HG03521 (cell line): Measurements from ENCODE around the gene TMEM134.
"Not testable (repeated sequence)": the region's sequence is repeated elsewhere in the genome, so short reads cannot be mapped to it uniquely, and the experiment has no call there.

ENCODE experiments used
- ATAC-seq: cut with Tn5 transposase; IDR thresholded peaks from one replicate; pipeline ENCODE4 v1.9.1; 2021; ENCODE audit warnings: mild to moderate bottlenecking, moderate library complexity; ENCODE audit not compliant: unreplicated experiment

TMEM134 gene

DNA sequence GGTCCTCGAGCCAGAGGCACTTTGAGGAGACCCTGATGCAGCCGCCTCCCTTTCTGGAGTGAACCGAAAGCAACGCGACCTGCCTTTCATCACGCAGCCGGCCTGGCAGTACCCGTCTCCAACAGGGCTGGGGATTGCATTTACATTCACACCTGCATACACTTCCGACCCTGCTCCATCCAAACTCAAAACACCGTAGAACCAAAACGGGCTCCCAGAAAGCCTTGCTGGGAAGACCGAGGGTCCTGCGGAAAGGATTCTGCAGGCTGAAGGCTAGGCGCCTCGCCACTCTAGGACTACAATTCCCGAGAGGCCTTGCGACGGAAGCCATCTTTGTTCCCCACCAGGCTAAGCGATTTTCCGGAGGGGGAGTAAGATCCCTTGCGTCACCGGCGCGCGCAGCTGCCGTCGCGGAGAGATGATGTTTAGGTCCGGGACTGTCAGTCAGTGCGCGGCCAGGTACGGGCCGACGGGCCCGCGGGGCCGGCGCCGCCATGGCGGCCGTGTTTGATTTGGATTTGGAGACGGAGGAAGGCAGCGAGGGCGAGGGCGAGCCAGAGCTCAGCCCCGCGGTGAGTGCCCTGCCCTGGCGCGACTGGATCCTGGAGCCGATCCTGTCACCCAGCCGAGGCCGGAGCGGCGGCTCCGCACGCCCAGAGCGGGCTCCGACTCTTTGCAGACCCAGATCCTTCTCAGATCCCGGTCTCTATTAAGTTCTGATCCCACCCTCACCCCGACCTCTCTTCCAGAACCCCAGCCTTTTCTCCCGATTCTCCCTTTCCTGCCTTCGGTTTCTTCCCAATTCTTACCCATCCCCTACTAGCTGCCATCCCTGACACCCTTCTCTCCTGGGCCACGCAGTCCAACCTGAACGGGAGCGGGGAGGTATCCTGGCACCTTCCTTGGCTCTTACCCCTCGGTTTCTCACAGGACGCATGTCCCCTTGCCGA lies 40.7 kb downstream of the TMEM134 start, which contains the start of gene RPS6KB2:
Gene RPS6KB2, plus strand, starts transcription at position 443 of the 950 bp plus-strand sequence. Its CDS starts 52 bp downstream, at position 495.
- ATAC-seq, result peak; percentile 78

DNA sequence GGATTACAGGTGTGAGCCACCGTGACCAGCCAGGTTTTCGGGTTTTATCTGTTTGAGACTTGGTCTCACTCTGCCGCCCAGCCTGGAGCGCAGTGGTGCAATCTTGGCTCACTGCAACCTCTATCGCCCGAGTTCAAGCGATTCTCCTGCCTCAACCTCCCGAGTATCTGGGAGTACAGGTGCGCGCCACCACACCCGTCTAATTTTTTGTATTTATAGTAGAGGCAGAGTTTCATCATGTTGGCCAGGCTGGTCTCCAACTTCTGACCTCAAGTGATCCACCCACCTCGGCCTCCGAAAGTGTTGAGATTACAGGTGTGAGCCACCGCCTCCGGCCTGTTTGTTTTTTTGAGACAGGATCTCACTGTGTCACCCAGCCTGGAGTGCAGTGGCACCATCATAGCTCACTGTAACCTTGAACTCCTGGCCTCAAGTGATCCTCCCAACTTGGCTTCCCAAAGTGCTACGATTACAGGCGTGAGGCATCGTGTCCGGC lies 41.6 kb downstream of the TMEM134 start:
- ATAC-seq, result not testable (repeated sequence)

GRCh38 chr11:67423891-67424613 lies 45.0 kb downstream of the TMEM134 start:
- ATAC-seq, result no peak

- ATAC-seq, result no peak
Observed at GRCh38 chr11:67423466-67423865, 45.6 kb downstream of the TMEM134 start.

DNA sequence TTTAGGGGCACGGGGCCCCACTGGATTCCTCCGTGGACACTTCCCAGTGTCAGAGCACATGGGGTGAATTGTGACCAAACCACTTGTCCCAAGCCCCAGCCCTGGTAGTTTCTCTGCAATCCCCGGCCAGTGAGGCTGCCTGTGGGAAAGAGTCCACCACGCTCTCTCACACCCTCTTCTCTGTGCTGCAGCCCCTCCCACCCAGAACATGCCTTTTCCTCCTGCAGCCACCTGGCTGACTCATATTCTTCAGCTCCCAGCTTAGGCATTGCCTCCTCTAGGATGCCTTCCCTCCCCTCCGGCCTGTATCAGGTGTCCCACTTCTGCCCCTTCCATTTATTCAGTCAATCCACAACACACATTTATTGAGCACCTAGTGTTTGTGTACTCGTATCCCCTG lies 46.2 kb downstream of the TMEM134 start:
- ATAC-seq, result no peak

DNA sequence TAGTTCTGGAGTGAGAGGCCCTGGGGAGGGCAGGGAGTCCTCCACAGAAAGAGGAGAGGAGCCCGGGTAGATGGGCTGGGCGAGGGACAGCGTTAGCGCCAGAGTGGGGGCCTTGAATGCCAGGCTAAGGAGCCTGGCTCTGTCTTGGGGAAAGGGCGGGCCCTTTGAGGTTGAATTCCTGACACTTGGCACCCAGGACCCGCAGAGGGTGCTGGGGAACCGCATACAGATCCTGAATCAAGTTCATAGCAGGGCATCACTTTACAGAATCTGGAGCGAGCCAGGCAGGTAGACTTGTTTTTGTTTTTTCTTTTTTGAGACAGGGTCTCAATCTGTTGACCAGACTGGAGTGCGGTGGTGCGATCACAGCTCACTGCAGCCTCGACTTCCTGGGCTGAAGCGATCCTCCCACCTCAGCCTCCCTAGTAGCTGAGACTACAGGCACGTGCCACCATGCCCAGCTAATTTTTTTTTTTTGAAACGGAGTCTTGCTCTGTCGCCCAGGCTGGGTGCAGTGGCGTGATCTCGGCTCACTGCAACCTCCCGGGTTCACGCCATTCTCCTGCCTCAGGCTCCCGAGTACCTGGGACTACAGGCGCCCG lies 47.5 kb downstream of the TMEM134 start:
- no peak for ATAC-seq

GRCh38 chr11:67420646-67421429 lies 48.2 kb downstream of the TMEM134 start:
- peak; percentile 84 for ATAC-seq

DNA sequence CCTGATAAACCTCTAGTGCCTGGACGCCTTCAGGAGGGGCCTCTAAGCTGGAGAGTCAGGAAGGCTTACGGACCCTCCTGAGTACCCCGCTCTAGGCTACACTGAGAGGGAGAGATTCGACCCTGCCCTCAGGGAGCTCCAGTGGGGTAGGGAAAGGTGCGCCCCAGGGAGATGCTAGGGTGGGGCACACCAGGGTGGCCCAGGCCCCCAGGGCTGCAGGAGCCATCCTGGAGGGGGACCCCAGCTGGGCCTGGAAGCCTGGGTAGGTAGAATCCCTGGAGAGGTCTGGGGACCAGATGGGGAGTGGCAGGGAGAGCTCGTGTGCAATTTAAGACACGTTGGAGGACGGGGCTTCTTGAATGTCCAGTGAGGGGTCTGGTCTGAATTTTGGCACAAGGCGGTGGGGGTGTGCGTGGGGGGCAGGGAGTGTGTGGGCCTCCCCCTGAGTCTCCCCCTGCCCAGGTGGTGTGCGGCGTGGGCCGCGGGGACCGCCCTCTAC lies 48.9 kb downstream of the TMEM134 start:
- ATAC-seq, result no peak

DNA sequence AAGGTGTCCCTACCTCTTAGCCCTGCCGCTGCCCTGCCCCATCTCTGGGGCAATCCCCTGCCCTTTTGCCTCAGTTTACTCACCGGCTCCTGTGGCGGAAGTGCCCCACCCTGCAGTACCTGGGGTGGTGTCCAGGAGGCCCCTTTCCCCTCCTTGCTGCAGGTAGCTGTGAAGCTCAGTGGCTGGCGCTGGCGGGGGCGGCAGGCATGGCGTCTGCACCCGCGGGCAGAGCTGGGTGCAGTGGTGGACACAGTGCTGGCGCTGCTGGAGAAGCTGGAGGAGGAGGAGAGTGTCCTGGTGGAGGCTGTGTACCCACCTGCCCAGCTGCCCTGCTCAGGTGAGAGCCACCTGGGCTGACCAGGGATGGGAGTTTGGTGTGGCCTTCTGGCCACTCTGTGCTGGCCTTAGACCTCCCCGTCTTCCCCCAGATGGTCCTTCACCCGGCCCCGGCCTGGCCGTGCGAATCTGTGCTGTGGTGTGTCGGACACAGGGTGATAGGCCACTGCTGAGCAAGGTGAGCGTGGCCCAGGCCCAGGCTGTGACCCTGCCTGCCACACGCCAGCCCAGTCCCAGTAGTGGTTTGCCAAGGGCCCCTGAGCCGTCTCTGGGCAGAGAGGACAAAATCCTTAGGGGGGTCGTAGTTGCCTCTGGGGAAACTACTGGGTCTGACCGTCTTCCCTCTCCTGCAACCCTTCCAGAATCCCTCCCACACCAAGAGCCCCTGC lies 49.6 kb downstream of the TMEM134 start:
- ATAC-seq, result no peak

DNA sequence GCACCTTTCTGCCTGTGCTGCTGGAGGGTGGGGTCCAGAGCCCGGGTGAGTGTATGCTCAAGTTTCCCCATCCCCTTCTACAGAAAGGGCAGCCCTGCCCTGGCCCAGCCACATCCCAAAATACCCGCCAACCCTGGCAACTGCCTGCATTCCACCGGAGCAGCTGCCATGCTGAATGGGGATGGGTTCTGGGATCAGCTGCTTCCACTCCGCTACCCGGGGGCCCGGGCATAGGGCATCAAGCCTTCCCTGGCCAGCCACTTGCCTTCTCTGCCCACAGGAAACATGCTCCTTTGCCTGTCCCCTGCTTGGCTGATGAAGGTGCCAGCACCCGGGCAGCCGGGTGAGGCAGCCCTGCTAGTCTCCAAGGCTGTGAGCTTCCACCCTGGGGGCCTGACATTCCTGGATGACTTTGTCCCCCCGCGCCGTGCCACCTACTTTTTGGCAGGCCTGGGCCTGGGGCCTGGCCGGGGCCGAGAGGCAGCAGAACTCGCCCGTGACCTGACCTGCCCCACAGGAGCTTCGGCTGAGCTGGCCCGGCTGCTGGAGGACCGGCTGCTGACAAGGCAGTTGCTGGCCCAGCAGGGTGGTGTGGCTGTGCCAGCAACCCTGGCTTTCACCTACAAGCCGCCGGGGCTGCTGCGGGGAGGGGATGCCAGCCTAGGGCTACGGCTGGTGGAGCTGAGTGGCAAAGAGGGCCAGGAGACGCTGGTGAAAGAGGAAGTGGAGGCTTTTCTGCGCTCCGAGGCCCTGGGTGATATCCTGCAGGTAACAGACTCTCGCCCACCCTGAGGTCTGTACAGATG lies 50.4 kb downstream of the TMEM134 start:
- no peak for ATAC-seq

GRCh38 chr11:67417425-67417824 lies 51.6 kb downstream of the TMEM134 start:
- ATAC-seq, result no peak

- no peak for ATAC-seq
Observed at GRCh38 chr11:67416416-67417335, 52.4 kb downstream of the TMEM134 start.

DNA sequence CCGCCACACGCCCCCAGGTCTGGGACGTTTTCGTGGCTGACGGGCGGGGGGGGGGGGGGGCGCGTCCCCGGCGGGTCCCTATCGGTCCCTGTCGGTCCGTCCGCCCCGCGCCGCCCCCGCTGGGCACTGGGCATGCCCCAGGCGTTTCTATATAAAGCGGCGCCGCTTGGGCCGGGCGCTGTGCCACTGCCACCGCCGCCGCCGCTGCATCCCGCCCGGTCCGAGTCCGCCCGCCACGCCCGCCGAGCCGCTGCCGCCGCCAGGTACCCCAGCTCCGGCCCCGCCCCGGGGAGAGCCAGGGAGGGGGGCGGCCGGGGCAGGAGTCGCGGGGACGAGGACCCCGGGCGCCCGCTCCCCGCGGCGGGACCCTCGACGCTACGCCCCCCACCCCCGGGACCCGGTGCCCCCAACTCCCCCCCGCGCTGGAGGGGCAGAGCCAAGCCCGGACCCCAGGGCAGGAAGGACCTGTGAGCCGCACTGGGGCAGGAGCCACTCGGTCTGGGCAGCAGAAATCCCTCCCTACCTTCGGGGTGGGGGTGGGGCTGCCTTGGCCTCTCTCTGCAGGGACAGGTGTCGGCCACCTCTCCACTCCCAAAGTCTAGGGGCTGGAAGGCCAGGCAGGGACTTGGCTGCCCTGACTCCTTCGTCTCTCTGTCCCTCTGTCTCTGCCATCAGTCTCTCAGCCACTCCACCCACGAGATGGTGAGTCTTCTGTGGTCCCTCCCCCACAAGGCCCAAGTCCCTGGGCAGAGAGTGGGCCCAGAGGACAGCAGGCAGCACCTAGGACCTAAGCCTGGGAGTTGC lies 53.3 kb downstream of the TMEM134 start, which contains the start of gene CARNS1:
Gene CARNS1, plus strand, starts transcription at position 178 of the 804 bp plus-strand sequence. Its CDS starts 522 bp downstream, at position 700.
- ATAC-seq, result no peak

- ATAC-seq, result no peak
Observed at GRCh38 chr11:67413266-67413849, 55.7 kb downstream of the TMEM134 start.

GRCh38 chr11:67412495-67413179 lies 56.4 kb downstream of the TMEM134 start:
- ATAC-seq, result no peak

GRCh38 chr11:67411785-67412152 lies 57.3 kb downstream of the TMEM134 start:
- no peak for ATAC-seq
